Stimulated activated CD8-positive, alpha-beta memory T cell treated with anti-CD3 and anti-CD28 coated beads, Interleukin-4, amount 100 ng/mL, for 1 hour (primary cell): ENCODE data around the gene AGBL1.
"Not testable (repeated sequence)": the region's sequence is repeated elsewhere in the genome, so short reads cannot be mapped to it uniquely, and the experiment has no call there.

Experiments
- DNase-seq, 2 donors: peaks; one replicate each; pipeline ENCODE4 v3.0.0-alpha.2; 2020; ENCODE audit warnings: low read depth in 2 of 2, low spot score in 1 of 2

The AGBL1 gene

GRCh38 chr15:86082619-86083380 lies 3.1 kb downstream of the AGBL1 start:
- no peak for DNase-seq

- DNase-seq: no peak
Measured at GRCh38 chr15:86087808-86088207, 8.1 kb downstream of the AGBL1 start.

GRCh38 chr15:86089422-86089821 lies 9.8 kb downstream of the AGBL1 start:
- DNase-seq: no peak

- no peak for DNase-seq
Measured at GRCh38 chr15:86101818-86102217, 22.1 kb downstream of the AGBL1 start.

GRCh38 chr15:86103825-86104224 lies 24.2 kb downstream of the AGBL1 start:
- DNase-seq: no peak

GRCh38 chr15:86106306-86106705 lies 26.6 kb downstream of the AGBL1 start:
- DNase-seq: no peak

GRCh38 chr15:86115145-86115801 lies 35.6 kb downstream of the AGBL1 start:
- no peak for DNase-seq

- DNase-seq: no peak
Measured at GRCh38 chr15:86121568-86122225, 42.0 kb downstream of the AGBL1 start.

- not testable (repeated sequence) for DNase-seq
Measured at GRCh38 chr15:86122691-86123391, 43.2 kb downstream of the AGBL1 start.

- DNase-seq: no peak
Measured at GRCh38 chr15:86125775-86126174, 46.1 kb downstream of the AGBL1 start.

- no peak for DNase-seq
Measured at GRCh38 chr15:86127547-86127946, 47.9 kb downstream of the AGBL1 start.

- DNase-seq: no peak
Measured at GRCh38 chr15:86135041-86135440, 55.4 kb downstream of the AGBL1 start.

- no peak for DNase-seq
Measured at GRCh38 chr15:86136861-86137260, 57.2 kb downstream of the AGBL1 start.

GRCh38 chr15:86138798-86139197 lies 59.1 kb downstream of the AGBL1 start:
- DNase-seq: no peak

GRCh38 chr15:86139828-86140227 lies 60.2 kb downstream of the AGBL1 start:
- no peak for DNase-seq

- no peak for DNase-seq
Measured at GRCh38 chr15:86154705-86155104, 75.0 kb downstream of the AGBL1 start.

GRCh38 chr15:86155551-86155950 lies 75.9 kb downstream of the AGBL1 start:
- DNase-seq: no peak

- DNase-seq: no peak
Measured at GRCh38 chr15:86157606-86158293, 78.1 kb downstream of the AGBL1 start.

GRCh38 chr15:86159468-86159867 lies 79.8 kb downstream of the AGBL1 start:
- DNase-seq: no peak

- no peak for DNase-seq
Measured at GRCh38 chr15:86161250-86161649, 81.6 kb downstream of the AGBL1 start.

- DNase-seq: no peak
Measured at GRCh38 chr15:86162172-86162591, 82.5 kb downstream of the AGBL1 start.
